ENCODE measurements around the gene TFF1.

TFF1 gene

DNA sequence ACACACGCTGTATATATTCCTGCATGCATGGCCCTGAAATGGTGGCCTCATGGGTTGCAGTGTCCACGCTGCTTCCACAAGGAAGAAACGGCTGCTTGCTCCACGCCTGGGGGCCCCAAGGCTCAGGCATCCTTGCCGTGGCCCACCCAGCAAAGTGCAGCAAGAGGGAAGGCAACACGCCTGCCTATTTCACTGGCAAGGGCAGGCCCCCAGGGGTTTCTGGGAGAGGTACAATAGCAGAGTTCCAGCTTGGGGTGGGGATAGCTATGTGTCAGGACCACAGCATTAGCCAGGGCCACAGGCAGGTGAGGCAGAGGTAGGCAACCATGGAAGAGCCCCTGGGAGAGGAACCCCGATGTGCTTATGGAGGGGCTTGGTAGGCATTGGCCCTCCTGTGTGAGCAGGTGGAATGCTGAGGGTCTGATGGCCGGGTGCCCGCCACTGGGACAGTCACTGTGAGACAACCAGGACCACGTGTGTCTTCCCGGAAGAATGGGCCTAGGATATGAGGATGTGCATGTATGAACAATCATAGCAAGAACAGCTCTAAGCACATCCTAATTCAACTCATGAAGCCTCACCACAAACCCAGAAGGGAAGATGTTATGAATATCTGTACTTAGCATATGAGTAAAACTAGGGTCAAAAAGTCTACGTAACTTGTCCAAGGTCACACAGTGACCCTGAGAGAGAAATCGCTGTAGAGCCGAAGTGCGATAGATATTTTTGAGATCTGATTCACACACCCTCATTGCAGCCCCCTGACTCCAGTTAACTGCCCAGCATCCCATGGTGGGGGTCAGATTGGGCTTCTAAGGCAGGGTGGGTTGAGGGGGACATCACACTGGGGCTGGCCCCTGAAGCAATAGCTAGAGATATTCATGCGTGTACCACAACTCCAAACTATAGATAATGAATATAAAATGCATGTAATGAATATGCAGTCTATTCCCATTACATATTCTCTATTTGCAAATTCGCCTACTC lies 27.3 kb downstream of the TFF1 start:
- H3K27me3 Mint-ChIP-seq (ENCODE audit: low read depth): peaks cover 30% of the 10 kb centered on the region
- H3K9me3 Mint-ChIP-seq: no peaks in the 10 kb centered on the region
- TF ChIP-seq, protein P1, sequence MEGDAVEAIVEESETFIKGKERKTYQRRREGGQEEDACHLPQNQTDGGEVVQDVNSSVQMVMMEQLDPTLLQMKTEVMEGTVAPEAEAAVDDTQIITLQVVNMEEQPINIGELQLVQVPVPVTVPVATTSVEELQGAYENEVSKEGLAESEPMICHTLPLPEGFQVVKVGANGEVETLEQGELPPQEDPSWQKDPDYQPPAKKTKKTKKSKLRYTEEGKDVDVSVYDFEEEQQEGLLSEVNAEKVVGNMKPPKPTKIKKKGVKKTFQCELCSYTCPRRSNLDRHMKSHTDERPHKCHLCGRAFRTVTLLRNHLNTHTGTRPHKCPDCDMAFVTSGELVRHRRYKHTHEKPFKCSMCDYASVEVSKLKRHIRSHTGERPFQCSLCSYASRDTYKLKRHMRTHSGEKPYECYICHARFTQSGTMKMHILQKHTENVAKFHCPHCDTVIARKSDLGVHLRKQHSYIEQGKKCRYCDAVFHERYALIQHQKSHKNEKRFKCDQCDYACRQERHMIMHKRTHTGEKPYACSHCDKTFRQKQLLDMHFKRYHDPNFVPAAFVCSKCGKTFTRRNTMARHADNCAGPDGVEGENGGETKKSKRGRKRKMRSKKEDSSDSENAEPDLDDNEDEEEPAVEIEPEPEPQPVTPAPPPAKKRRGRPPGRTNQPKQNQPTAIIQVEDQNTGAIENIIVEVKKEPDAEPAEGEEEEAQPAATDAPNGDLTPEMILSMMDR (IDR thresholded peaks at IDR 0.05; ENCODE audit: unreplicated experiment in 3 of 3): no peak
- H3K36me3 Mint-ChIP-seq (ENCODE audit: low read depth): no peaks in the 10 kb centered on the region
- H3K4me3 Mint-ChIP-seq: no peak overlapping the region
- peak overlapping the region; percentile 33 to 67 (median 58) for H3K27ac Mint-ChIP-seq
- peaks cover 20% of the 10 kb centered on the region for H3K4me1 Mint-ChIP-seq

DNA sequence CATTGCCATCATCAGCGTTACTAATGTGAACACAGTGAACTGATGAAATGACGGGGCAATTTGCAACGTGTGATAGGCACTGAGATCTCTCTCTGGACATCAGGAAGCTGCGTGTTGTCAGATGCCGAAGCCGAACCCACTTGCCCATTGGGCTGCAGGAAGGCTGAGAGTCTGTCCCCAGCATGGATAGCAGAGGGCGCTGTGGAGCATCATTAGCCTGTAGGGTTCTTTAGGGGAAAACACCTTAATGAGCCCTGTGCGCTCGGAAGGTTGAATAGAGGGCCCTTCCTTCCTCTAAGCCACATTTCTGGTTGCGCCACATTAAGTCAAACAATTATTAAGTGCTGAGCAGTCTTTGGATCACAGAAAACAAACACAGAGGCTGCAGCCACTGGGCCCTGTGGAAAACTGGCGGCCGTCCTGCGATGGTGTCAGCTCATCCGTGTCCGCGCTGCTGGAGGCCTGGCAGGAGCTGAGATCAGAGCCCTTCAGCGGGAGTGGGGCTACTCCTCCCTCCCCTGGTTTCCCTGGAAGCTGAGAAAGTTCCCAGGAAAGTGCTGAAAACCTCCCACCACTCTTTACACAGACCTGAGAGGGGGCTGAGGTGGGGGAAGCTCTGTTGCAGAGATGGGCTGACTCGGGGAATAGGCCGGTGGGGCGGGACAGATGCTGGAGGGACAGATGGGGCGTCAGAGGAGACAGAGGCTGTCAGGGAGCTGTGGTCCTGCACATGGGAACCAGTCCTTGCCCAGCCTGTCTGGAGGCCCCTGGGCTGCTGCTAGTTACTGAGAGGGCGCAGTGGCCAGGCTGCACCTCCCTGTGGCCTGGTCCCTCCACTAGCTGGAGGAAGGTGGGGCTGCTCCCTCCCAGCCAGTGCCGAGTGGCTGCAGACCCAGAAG lies 28.3 kb downstream of the TFF1 start:
- TF ChIP-seq, protein P1 (IDR thresholded peaks at IDR 0.05; ENCODE audit: unreplicated experiment in 3 of 3): peak; percentile 57 to 73 (median 68)
- peaks cover 20% of the 10 kb centered on the region for H3K4me1 Mint-ChIP-seq
- H3K27ac Mint-ChIP-seq: peak overlapping the region; percentile 33 to 67 (median 58)
- no peaks in the 10 kb centered on the region for H3K36me3 Mint-ChIP-seq (ENCODE audit: low read depth)
- peaks cover 2% of the 10 kb centered on the region for H3K9me3 Mint-ChIP-seq
- peaks cover 35% of the 10 kb centered on the region for H3K27me3 Mint-ChIP-seq (ENCODE audit: low read depth)
- peak overlapping the region in 2 of 3 experiments; percentile 15 to 35 for H3K4me3 Mint-ChIP-seq

DNA sequence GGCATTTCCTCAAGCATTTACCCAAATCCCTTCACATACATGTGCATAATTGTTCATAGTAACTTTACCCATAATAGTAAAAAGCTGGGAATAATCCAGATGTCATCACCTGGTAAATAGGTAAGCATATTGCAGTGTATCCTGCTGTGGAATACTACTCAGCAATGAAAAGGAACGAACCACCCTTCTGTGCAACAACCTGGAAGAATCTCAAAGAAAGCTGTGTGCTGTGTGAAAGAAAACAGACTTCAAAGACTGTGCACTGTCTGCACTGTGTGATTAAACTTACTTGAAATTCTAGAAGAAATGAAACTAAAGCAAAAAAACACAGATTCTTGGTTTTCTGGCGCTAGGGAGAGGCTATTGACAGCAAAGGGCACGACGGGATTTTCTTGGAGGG lies 29.1 kb downstream of the TFF1 start:
- TF ChIP-seq, protein P1 (IDR thresholded peaks at IDR 0.05; ENCODE audit: unreplicated experiment in 3 of 3): no peak
- Mint-ChIP-seq H3K27me3 (ENCODE audit: low read depth) (peaks cover 41% of the 10 kb centered on the region), H3K4me1 (peaks cover 20% of the 10 kb centered on the region), H3K4me3 (no peak overlapping the region), H3K9me3 (peaks cover 2% of the 10 kb centered on the region), H3K36me3 (ENCODE audit: low read depth) (no peaks in the 10 kb centered on the region), H3K27ac (peak overlapping the region in 1 of 3 experiments; percentile 58)

DNA sequence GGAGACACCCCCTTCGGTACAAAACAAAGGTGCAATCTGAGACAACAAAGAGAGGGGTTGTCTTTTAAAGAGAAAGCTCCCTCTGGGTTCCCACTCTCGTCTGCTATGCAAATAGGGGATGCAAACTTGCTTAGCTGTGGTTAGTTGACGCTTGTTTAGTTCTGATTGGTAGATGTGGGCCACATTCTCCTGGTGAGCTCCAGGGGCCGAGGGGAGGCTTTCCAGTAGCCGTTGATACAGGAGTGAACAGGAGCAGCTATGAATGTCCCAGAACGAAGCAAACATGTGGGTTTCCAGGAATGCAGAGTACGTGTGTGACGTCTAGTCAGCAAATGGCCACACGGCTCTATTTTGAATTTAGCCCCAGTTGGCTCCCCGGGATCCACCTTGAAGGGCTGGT lies 30.3 kb downstream of the TFF1 start:
- Mint-ChIP-seq H3K9me3 (peaks cover 12% of the 10 kb centered on the region), H3K4me1 (peaks cover 20% of the 10 kb centered on the region), H3K4me3 (peak overlapping the region in 2 of 3 experiments; percentile 17 to 41), H3K36me3 (ENCODE audit: low read depth) (no peaks in the 10 kb centered on the region), H3K27me3 (ENCODE audit: low read depth) (peaks cover 41% of the 10 kb centered on the region), H3K27ac (no peak overlapping the region)
- TF ChIP-seq, protein P1 (IDR thresholded peaks at IDR 0.05; ENCODE audit: unreplicated experiment in 3 of 3): no peak

DNA sequence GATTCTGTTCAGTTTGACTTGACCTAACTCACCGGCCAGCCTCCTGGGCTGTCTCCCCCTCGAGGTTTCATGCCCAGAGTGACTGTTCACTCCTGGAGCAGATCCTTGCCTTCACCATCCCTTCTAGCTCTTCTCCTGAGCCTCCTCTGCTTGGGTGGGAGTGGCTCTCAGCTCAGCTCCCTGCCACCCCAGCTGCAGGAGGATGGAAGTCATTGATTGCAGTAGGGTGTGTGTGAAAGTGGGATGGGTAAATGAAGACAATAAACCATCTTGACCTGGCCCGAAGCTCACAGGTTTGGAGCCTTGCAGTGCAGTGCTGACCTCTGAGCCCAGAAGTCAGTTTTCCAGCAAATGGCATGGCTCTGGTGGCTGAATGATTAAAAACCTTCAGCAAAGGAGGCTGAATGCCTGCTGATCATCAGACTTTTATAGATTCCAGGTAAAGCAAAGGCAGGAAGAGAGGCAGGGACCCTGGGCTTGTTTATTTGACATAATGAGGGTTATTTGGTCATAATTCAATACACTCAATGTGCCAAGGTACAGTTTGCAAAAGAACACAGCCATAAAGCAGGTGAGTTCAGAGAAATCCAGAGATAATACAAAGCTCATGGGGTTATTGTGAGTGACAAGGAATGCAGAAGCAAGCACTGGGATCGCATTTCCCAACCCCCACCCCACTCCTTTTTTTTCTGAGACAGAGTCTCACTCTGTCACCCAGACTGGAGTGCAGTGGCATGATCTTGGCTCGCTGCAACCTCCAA lies 33.6 kb downstream of the TFF1 start:
- no peaks in the 10 kb centered on the region for H3K36me3 Mint-ChIP-seq (ENCODE audit: low read depth)
- TF ChIP-seq, protein P1 (IDR thresholded peaks at IDR 0.05; ENCODE audit: unreplicated experiment in 3 of 3): no peak
- peaks cover 25% of the 10 kb centered on the region for H3K9me3 Mint-ChIP-seq
- H3K4me3 Mint-ChIP-seq: no peak overlapping the region
- H3K27ac Mint-ChIP-seq: no peak overlapping the region
- peaks cover 2% of the 10 kb centered on the region for H3K4me1 Mint-ChIP-seq
- H3K27me3 Mint-ChIP-seq (ENCODE audit: low read depth): peaks cover 42% of the 10 kb centered on the region

All from nephron (organoid).